NCI-H2029 (cell line): Measurements from ENCODE around the gene AKAP1.

Experiments
- DNase-seq: peaks from one replicate; lab custom pipeline; 2025; lab: John Stamatoyannopoulos, UW

The AKAP1 gene

DNA sequence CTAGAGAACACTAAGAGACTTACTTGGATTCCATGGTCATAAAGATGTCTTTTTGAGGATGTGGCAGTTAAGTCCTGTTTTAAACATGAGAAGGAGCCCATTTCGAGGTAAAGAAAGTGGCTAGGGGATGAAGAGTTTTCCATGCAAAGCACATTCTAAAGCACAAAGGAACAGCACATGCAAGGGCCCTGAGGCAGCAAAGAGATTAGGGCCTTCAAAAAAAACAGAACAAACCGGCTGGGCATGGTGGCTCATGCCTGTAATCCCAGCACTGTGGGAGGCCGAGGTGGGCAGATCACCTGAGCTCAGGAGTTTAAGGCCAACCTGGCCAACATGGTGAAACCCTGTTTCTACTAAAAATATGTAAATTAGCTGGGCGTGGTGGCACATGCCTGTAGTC lies 79.8 kb downstream of the AKAP1 start:
- no peak for DNase-seq

DNA sequence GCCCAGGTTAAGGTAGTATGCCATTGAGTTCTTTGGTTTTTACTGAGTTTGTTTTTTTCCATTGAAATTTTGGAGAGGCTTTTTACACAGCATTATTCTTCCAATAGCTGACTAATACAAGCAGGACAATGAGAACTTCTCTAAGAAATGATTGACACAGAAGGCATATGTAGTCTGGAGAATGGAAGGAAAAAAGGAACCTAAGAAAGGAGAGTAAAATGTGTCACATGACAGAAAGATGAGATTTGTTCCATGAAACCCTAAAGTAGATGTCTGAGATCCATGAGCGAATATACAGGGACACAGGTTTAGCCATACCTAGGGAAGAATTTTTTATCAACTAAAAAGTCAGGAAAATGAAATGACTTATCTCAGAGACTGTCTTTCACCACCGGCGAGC lies 80.7 kb downstream of the AKAP1 start:
- no peak for DNase-seq

DNA sequence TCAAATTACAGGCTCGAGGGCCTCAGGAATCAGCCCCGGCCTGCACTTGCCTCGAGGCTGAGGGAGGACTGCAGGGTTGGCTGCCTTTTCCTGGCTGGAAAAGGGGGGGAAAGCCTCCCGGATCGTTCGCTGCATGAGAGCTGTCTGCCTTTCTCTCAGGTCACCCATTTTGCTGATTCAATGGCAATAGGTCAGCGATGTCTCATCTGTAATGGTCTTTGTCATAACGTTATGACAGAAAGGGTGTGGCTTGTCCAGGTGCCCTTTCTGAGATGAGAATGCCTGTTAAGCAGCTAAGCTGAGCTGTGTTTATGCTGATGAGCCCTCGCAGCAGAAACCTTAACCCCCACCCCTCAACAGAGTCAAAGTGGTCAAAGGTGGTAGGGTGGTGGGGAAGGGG lies 81.8 kb downstream of the AKAP1 start:
- DNase-seq = no peak

DNA sequence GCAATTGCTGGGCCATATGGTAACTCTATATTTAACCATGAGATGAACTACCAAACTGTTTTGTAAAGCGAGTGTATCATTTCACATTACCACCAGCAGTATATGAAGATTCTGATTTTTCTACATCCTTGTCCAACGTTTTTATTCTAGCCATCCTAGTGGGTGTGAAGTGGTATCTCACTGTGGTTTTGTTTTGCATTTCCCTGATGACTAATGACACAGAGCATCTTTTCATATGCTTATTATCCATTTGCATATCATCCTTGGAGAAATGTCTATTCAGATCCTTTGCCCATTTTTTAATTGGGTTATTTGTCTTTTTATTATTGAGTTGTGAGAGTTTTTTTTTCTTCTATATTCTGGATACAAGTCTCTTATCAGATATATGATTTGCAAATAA lies 83.6 kb downstream of the AKAP1 start:
- no peak for DNase-seq

DNA sequence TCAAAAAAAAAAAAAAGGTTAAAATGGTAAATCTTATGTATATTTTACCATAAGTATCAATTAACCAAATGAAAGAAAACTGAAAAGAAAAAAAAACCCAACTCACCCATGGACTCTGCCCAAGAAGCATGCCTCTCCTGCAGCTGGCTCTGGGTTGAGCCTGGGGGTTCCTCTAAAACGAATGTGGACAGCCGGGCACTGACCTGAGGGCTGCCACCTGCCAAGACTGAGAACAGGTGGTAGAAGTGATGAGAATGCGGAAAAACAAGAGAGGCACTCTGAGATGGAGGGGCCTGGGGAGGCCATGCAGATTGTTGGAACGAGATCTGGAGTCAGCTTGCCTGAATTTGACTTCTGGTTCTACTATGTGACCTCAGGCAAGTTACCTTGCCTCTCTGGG lies 85.8 kb downstream of the AKAP1 start:
- DNase-seq = no peak
